GM19395 (cell line): ENCODE measurements around the gene CLDN9.
"Not testable (repeated sequence)": the region's sequence is repeated elsewhere in the genome, so short reads cannot be mapped to it uniquely, and the experiment has no call there.

ENCODE experiments used
- ATAC-seq: cut with Tn5 transposase; IDR thresholded peaks from one replicate; pipeline ENCODE4 v1.9.1; 2021; ENCODE audit warnings: mild to moderate bottlenecking, moderate library complexity; ENCODE audit not compliant: unreplicated experiment

Gene CLDN9

GRCh38 chr16:3052571-3053329, 40.0 kb downstream of the CLDN9 start:
- not testable (repeated sequence) for ATAC-seq

GRCh38 chr16:3053330-3053710, 40.6 kb downstream of the CLDN9 start:
- not testable (repeated sequence) for ATAC-seq

DNA sequence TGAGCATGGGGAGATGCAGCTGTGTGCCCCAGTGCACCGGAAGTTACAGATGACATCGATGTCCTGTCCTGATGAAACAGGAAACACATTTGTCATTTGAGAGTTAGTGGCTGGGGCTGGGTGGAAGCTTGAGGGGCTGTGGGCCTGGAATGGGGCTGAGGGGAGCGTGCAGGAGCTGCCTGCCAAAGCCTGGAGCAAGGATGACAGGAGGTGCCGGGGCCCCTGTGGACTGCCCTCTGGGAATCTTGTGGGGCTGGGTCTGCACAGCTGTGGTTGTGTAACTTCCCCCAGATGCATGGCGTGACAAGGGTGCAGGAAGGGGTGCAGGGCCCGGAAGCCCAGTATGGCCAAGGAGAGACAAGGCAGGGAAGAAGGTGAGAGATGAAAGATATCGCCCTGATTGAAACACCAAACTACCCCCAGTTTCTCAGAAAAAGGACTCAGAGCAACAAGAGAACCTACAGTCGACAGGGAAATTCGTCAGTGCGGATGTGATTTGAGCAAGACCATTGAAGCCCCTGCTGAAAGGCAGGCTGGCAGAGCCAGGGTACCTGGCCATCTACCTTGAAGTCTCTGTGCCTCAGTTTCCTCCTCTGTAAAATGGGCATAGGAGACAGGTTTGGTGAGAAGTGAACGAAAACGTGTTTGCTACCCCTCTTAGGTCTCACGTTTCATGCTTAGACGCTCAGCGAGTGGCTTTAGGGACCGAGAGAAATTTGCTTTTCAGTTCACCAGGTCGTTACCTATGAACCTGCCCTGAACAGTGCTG, 42.4 kb downstream of the CLDN9 start:
- no peak for ATAC-seq

DNA sequence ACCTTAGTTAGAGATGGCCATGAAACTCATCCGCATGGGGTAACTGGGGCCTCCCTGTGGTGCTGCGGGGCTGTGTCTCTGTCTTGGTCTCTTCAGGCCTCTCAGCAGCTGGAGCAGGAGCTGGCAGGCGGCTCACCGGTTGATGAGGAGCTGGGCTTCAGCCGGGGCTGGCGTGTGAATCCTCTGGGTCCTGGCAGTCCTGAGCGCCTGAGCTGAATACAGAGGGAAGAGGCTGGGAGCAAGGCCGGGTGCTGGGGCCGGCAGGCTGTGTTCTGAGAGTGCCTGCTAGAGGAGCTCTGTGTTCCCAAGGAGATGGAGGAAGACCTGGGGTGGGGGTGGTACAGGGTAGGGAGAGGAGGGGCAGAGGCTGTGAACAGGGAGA, 43.0 kb downstream of the CLDN9 start:
- not testable (repeated sequence) for ATAC-seq

- no peak for ATAC-seq
Measured at GRCh38 chr16:3056336-3057180, 43.8 kb downstream of the CLDN9 start.

GRCh38 chr16:3057181-3058138, 44.7 kb downstream of the CLDN9 start:
- no peak for ATAC-seq

GRCh38 chr16:3058139-3059030, 45.7 kb downstream of the CLDN9 start:
- ATAC-seq = no peak

DNA sequence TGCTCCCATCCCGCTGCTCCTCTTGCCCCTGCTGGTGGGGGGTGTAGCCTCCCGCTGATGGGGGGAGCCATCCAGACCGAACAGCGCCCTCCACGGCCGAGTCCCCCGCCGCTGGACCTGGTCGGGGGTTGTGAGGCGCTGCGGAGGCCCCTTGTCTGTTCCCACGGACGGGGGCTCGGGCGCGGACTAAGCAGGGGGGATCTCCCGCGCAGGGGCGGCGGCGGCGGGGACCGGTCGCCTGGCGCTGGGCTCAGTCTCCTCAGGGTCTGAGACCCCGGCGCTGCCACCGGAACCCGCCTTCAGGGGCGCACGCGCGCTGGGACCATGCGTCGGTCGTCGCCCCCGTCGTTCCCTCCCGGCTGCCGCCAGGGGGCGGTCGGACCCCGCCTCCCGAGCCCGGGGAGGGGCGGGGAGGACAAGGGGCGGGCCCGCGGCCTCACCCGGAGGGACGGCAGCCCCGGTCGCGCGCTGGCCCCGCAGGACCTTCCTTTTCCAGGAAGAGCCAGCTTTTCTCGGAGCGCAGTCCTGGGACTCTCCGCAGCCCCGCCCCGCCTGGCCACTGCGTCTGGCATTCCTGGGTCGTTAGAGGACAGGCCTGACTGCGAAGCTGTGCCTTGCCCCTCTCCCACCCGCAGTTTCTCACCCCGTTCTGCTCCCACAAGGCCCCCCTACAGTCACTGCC, 46.5 kb downstream of the CLDN9 start:
- ATAC-seq = peak; percentile 82

- no peak for ATAC-seq
Measured at GRCh38 chr16:3059723-3060242, 47.1 kb downstream of the CLDN9 start.

DNA sequence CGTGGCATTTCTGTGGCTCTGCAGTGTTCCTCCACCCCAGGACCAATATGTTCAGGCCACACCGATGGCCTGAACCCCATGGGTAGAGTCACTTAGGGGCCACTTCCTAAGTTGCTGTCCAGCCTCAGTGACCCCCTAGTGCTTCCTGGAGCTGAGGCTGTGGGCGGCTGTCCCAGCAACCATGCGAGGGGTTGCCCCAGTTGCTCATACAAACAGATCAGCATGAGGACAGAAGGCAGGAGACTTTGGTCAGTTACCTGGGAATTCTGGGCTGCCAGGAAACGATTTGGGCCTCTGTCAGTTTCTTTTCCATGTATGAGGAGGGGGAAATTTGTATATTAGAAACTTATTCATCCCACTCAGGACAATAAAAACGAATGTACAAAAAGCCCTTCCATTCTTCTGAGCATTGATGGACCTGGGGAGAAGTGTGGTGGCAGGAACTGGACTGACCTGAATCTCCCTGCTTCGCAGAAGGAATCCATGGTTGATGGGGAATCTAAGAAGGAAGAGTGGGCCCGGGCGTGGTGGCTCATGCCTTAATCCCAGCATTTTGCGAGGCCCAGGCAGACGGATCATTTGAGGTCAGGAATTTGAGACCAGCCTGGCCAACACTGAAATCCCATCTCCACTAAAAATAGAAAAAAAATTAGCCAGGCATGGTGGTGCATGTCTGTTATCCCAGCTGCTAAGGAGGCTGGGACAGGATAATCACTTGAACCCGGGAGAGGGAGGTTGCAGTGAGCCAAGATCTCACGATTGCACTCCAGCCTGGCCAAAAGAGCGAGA, 47.8 kb downstream of the CLDN9 start:
- ATAC-seq = no peak

DNA sequence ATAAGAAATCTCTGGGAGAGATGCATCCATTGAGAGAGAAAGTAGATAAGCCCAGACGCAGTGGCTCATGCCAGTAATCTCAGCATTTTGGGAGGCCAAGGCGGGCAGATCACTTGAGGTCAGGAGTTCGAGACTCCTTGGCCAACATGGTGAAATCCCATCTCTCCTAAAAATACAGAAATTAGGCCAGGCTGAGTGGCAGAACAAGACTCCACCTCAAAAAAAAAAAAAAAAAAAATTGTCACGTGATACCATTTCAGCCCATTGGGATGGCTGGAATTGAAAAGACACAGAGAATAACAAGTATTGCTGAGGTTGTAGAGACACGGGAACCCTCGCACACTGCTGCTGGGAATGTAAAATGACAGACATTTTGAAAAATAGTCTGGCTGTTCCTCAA, 49.8 kb downstream of the CLDN9 start:
- ATAC-seq = no peak

DNA sequence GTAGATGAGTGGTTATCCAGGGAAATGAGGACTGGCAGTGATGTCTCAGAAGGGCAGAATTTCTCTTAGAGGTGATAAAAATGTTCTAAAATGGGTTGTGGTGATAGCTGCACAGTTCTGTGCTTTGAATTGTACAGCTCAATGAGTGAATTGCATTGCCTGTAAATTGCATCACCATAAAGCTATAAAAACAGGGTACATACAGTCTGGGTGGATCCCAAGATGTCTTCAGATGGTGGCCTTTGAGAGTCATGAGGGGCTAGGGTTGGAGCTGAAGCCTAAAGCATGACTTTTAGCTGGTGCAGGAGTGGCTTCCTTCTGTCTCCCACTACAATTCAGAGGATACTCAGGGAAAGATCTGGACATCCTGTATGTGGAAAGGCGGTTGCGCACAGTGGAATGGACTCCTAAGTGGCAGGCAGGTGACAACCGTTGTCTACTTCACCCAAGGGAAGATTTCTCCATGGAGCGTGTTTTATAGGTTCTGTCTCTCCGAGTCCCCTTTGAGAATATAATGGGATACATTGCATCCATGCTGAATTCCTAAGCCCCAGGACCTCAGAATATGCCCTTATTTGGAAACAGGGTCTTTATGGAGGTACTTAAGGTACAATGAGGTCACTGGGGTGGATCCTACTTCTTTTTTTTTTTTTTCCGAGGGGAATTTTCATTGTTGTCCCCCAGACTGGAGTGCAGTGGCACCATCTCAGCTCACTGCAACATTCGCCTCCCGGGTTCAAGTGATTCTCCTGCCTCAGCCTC, 51.1 kb downstream of the CLDN9 start:
- no peak for ATAC-seq
